SKM-1 (cell line): Measurements from ENCODE around the gene PRKAB1.
"Not testable (repeated sequence)": the region's sequence is repeated elsewhere in the genome, so short reads cannot be mapped to it uniquely, and the experiment has no call there.

ENCODE experiments used
- DNase-seq: peaks from one replicate; lab custom pipeline; 2025; ENCODE audit not compliant: unreplicated experiment; lab: John Stamatoyannopoulos, UW

PRKAB1 gene, protein sequence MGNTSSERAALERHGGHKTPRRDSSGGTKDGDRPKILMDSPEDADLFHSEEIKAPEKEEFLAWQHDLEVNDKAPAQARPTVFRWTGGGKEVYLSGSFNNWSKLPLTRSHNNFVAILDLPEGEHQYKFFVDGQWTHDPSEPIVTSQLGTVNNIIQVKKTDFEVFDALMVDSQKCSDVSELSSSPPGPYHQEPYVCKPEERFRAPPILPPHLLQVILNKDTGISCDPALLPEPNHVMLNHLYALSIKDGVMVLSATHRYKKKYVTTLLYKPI

GRCh38 chr12:119667577-119668323 is at the start of gene PRKAB1:
Gene PRKAB1, plus strand, starts transcription at chr12:119668133. Its CDS starts 112 bp downstream, at chr12:119668245.
- peak; percentile 71 for DNase-seq

GRCh38 chr12:119618328-119618896 is 49.5 kb upstream of the PRKAB1 start:
- DNase-seq = not testable (repeated sequence)

- no peak for DNase-seq
These were observed 47.4 kb upstream of the PRKAB1 start for GRCh38 chr12:119620490-119620889.

DNA sequence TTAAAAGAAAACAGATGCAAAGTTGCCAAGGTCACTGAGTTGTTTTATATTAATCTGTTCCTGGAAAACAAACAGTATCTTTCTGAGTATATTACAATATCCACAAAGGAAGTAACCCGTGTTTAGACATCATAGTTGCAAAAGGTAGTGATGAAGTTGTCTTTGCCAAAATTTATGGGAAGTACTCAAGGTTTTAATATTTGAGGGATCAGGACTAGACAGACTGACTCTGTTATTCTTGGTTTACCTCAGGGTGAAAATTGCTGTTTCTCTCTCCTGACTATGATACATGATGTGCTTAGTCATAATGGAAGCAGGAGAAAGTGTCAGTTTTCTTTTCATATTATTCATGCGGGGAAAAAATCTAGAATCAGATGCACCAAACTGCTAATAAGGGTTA is 46.1 kb upstream of the PRKAB1 start:
- DNase-seq = no peak

GRCh38 chr12:119624966-119625365 is 43.0 kb upstream of the PRKAB1 start:
- no peak for DNase-seq

GRCh38 chr12:119627019-119627643 is 40.8 kb upstream of the PRKAB1 start:
- no peak for DNase-seq

GRCh38 chr12:119627686-119628085 is 40.2 kb upstream of the PRKAB1 start:
- DNase-seq = no peak

DNA sequence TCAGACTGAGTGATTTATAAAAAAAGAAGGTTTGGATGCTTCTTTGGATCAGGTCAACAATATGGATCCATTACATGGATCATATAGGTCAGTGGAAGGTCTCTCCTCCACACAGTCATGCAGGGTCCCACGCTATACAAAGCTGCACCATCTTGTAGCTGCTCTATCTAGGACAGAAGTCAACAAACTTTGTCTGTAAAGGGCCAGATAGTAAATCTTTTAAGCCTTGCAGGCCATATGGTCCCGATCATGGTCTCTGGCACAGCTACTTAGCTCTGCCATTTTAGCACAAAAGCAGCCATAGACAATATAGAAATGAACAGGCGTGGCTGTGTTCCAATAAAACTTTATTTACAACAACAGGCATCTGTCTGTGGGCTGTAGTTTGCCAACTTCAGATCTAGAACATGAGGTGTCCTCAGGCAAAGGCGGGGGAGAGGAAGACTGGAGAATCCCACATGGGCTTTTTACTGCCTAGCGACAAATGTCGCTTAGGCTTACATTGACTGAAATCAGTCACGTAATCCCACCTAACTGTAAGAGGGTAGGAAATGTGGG is 37.6 kb upstream of the PRKAB1 start:
- no peak for DNase-seq

DNA sequence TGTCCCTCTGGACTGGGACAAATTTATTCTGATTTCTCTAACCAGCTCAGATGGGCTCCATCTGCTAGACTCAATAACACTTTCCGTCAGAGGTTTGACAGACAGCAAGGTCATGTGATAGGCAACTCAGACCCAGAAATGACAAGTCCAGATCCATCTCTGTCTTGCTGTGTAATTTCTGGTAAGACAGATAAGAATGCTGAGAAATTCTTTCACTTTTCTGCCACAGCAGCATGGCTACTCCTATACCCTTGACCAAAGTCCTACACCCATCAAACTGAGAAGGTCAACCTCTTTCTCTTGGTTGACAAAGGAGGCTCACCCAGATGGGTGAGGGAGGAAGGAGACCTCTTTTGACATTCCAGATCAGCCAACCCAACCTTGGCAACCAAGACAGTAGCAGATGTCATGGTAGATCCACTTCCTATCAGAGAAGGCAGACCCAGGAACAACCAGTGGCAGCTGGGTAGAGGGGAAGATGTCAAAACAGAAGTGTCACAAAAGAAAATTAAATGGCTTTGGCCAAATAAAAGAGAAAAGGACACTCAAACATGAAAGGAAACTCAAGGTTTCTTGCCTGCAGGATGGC is 36.9 kb upstream of the PRKAB1 start:
- DNase-seq = no peak

- no peak for DNase-seq
These were observed 35.8 kb upstream of the PRKAB1 start for GRCh38 chr12:119631930-119632678.

GRCh38 chr12:119634743-119635142 is 33.2 kb upstream of the PRKAB1 start:
- DNase-seq = no peak

DNA sequence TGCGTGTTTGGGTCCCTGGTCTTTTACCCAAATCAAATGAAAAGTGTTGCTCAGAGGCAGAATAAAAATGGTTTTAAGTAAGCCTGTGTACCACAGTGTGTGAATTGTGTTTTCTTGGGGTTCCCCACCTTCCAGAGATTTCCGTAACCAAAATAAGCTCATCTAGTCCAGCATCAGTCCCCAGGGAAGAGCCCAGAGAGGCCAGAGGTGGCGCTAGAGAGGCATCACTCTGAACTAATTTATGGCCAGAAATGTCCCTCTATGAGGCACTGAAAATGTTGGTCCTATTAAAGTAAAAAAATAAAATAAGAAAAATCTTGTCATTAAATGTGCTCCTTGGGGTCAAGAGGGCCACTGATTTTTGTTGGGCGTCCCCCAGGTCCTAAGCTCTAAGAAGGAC is 24.9 kb upstream of the PRKAB1 start:
- DNase-seq = no peak

GRCh38 chr12:119644930-119645329 is 23.0 kb upstream of the PRKAB1 start:
- DNase-seq = no peak

DNA sequence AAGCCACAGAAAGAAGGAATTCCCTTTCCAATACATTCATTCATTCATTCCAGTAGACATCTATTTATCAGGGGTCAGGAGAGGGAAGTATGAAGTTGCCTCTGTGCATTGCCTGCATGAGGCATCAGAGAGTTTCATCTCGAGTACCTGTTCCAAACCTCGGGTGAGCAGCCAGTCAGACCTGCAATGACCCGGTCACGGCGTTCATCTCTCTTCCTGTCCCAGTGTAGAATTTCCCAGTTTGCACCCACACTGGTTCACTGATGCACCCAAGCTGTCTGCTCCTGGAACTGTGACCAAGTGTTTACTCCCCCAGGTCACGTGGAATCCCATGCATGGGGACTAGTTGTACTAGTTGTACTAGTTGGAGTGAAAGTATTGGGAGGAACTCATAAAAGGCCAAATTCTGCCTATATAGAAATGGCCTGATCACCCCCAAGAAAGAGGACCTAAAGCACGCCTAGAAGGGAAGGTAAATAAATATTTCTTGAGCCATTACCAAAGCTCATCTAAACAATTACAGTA is 22.3 kb upstream of the PRKAB1 start:
- DNase-seq = no peak

- no peak for DNase-seq
These were observed 18.6 kb upstream of the PRKAB1 start for GRCh38 chr12:119649202-119649808.

DNA sequence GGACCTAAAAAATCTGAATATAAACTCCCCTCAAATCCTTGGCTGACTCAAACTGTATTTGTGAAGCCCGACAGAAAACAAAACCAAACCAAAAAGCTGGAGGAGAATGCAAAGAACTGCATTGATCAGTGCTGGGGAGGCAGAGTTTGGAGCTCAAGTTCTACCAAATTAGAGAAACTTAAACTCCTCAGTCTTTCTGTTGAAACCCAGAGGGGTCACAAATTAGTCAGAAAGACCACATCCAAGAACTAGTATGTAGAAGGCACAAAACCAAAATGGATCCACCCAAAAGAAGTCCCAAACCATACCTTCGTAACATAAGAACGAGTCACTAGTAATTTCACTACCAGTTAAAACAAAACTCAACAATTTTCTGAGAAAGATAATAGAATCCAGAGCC is 15.3 kb upstream of the PRKAB1 start:
- no peak for DNase-seq

DNA sequence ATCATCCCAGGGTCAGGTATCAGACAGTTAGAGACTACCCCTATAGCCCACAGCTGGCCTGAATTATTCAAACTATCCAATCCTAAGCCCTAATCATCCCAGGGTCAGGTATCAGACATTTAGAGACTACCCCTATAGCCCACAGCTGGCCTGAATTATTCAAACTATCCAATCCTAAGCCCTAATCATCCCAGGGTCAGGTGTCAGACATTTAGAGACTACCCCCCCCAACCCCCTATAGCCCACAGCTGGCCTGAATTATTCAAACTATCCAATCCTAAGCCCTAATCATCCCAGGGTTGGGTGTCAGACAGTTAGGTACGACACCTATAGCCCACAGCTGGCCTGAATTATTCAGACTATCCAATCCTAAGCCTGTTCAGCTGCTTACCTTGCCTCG is 10.9 kb upstream of the PRKAB1 start:
- DNase-seq = not testable (repeated sequence)

- DNase-seq = not testable (repeated sequence)
These were observed 9.8 kb upstream of the PRKAB1 start for GRCh38 chr12:119658166-119658565.

DNA sequence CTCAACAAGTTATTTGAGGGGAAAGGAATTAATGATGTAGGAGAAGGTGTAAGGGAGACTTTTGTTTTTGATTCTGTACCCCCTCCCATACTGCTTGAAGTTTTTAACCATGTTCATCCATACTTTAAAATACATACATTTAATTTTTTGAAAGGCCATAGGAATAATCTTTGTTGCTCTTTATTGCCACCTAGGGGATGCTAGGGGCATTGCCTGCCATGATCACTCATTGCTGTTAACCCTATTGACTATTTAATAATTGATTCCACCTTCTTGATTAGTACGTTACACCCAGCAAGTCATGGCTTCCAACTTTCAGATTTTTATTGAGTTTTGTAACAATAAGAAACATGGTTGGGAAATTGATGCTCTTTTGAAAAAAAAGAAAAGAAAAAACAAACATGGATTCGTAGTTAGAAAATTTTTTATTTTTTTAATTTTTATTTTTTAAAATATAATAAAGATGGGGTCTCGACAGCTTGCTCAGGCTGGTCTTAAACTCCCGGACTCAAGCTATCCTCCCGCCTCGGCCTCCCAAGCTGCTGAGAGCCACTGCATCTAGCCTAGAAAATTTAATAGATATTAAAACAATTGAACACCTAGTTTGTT is 8.5 kb upstream of the PRKAB1 start:
- no peak for DNase-seq
